Measurements from ENCODE around the gene TMEM33. TPM values are rescaled to one million over a fixed set of nuclear protein-coding genes. Genes with fewer than 3 reads are reported as not detected.

The TMEM33 gene
- polyA plus RNA-seq, 1 of the 3 experiments (the other 2 are of a cell fraction): 31.2 TPM

DNA sequence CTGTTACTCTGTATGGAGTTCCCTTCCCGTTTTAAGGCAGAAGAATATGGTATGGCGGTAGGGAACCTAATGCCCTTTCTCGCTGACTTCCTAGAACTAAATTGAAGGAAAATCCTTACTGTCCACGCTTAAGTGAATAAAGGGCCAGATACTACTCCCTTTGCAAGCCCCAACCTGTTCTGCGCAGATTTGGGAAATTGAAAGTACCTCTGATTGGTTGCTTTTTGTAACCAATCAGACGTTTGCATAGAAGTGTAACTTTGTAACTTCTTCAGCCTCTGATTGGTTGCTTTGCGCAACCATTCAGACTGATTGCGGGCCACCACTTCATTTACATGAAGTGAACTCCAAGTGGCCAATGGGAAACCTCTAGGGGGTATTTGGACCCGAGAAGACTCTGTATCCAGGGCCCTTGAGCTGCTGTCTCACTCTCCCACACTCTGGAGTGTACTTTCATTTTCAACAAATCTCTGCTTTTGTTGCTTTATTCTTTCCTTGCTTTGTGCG, 1.2 kb upstream of the TMEM33 start (continued):
- no peak for TF ChIP-seq ELF1 (IDR thresholded peaks at IDR 0.05)

DNA sequence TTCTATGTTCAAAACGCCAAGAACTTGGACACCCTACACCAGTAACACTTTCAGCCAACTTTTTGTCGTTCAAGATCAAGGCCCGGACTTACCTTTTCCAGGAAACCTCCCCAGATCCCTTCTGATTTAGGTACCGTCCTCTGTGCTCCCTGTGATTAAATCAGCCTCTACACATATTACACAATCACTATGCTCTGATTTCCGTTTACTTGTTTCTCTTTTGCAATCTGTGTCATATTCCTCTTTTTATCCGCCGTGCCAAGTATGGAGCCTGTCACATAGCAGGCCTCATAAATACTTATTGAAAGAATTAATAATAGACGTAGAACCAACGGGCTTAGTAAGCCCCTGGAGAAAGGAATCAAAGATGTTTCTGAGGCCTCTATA, 722 bp upstream of the TMEM33 start:
- CTCF ChIA-PET: interaction anchor here (0.6 to 5.9 kb wide), 4 partner anchors 51 to 723 kb away, joined by 3 to 25 read pairs (median 4); partner anchors contain the start of gene ATP8A1
- TF ChIP-seq EZH2phosphoT487 (IDR thresholded peaks at IDR 0.05; ENCODE audit: borderline replicate concordance, low read depth) (no peak), MXI1 (IDR thresholded peaks at IDR 0.05; ENCODE audit: low read depth, low read length) (no peak), YY1 (IDR thresholded peaks at IDR 0.05; ENCODE audit: low read depth) (no peak), POLR2AphosphoS5 (IDR thresholded peaks at IDR 0.05; ENCODE audit: low read depth, low read length) (no peak), GABPA (IDR thresholded peaks at IDR 0.05; ENCODE audit: low read depth) (no peak), JUND (IDR thresholded peaks at IDR 0.05) (no peak)
- TF ChIP-seq, protein P1, sequence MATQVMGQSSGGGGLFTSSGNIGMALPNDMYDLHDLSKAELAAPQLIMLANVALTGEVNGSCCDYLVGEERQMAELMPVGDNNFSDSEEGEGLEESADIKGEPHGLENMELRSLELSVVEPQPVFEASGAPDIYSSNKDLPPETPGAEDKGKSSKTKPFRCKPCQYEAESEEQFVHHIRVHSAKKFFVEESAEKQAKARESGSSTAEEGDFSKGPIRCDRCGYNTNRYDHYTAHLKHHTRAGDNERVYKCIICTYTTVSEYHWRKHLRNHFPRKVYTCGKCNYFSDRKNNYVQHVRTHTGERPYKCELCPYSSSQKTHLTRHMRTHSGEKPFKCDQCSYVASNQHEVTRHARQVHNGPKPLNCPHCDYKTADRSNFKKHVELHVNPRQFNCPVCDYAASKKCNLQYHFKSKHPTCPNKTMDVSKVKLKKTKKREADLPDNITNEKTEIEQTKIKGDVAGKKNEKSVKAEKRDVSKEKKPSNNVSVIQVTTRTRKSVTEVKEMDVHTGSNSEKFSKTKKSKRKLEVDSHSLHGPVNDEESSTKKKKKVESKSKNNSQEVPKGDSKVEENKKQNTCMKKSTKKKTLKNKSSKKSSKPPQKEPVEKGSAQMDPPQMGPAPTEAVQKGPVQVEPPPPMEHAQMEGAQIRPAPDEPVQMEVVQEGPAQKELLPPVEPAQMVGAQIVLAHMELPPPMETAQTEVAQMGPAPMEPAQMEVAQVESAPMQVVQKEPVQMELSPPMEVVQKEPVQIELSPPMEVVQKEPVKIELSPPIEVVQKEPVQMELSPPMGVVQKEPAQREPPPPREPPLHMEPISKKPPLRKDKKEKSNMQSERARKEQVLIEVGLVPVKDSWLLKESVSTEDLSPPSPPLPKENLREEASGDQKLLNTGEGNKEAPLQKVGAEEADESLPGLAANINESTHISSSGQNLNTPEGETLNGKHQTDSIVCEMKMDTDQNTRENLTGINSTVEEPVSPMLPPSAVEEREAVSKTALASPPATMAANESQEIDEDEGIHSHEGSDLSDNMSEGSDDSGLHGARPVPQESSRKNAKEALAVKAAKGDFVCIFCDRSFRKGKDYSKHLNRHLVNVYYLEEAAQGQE (IDR thresholded peaks at IDR 0.05; ENCODE audit: low read depth, low read length): no peak
- TF ChIP-seq, protein P2, sequence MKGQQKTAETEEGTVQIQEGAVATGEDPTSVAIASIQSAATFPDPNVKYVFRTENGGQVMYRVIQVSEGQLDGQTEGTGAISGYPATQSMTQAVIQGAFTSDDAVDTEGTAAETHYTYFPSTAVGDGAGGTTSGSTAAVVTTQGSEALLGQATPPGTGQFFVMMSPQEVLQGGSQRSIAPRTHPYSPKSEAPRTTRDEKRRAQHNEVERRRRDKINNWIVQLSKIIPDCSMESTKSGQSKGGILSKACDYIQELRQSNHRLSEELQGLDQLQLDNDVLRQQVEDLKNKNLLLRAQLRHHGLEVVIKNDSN (IDR thresholded peaks at IDR 0.05; ENCODE audit: borderline replicate concordance, low read depth): no peak
- WGBS (ENCODE audit: low lambda C conversion rate): 49% methylated on average over 9 of the region's 9 CpGs

DNA sequence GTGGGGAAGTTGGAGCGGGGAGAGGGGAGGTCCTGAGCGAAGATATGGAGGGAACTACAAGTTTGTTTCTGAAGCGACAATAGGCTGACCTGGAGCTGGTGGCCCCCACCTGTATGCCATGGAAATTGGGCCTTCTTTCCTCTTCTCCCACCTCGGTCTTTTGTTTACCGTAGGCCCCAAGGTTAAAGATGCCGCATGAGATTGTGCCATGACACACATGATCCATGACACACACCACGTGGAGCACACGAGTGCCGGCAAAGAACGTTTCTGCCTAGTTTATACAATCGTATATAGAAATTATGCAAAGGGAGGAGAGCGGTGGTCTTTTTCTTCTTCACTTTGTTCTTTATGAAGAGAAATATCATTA, 408 bp downstream of the TMEM33 start:
- peaks cover 18% of the 10 kb centered on the region for H4K20me1 ChIP-seq (ENCODE audit: insufficient read depth)
- H3K27ac ChIP-seq (ENCODE audit: low read depth in 2 of 2, low read length in 1 of 2): peak overlapping the region; percentile 75 to 90
- no peaks in the 10 kb centered on the region for H3F3A ChIP-seq (replicated peaks; ENCODE audit: insufficient read depth)
- WGBS (ENCODE audit: low lambda C conversion rate): under 1% methylated on average over 12 of the region's 12 CpGs
- TF ChIP-seq TCF12 (IDR thresholded peaks at IDR 0.05) (no peak), MXI1 (IDR thresholded peaks at IDR 0.05; ENCODE audit: low read depth, low read length) (peak; percentile 99), MEF2A (IDR thresholded peaks at IDR 0.05; ENCODE audit: borderline replicate concordance, low read depth) (no peak), TEAD4 (IDR thresholded peaks at IDR 0.05; ENCODE audit: borderline replicate concordance, insufficient read depth) (no peak)
- TF ChIP-seq, protein P3, sequence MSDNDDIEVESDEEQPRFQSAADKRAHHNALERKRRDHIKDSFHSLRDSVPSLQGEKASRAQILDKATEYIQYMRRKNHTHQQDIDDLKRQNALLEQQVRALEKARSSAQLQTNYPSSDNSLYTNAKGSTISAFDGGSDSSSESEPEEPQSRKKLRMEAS (IDR thresholded peaks at IDR 0.05; ENCODE audit: low read depth): peak; percentile 79; the same call in 1 of the 2 replicates
- peak overlapping the region; percentile 87 for H3K4me2 ChIP-seq
- H3K9me2 ChIP-seq: no peaks in the 10 kb centered on the region
- peaks cover 57% of the 10 kb centered on the region for H3K79me2 ChIP-seq (ENCODE audit: insufficient read depth)
- no peaks in the 10 kb centered on the region for H3K27me3 ChIP-seq (ENCODE audit: insufficient read depth)
- DNase-seq: no peak
- no peaks in the 10 kb centered on the region for H3K9me3 ChIP-seq
- POLR2A ChIA-PET: interaction anchor here (0.5 to 1.6 kb wide), 11 partner anchors 10 to 248 kb away, joined by 3 to 12 read pairs (median 4); partner anchors contain the start of genes PHOX2B and SLC30A9
- H3K9ac ChIP-seq: peak overlapping the region; percentile 84
- CTCF ChIA-PET: interaction anchor here (1.0 to 5.9 kb wide), 3 partner anchors 52 to 242 kb away, joined by 3 to 25 read pairs (median 4); no protein-coding TSS in a partner anchor
- H2AFZ ChIP-seq (ENCODE audit: low read depth): peak overlapping the region; percentile 86; the same call in 1 of the 2 replicates
- H3K36me3 ChIP-seq (replicated peaks in 1 of 2; ENCODE audit: control insufficient read depth in 1 of 2, insufficient read depth in 2 of 2, low read length in 1 of 2): peaks cover 31% of the 10 kb centered on the region in 2 experiments
- H3K4me1 ChIP-seq (ENCODE audit: control insufficient read depth in 1 of 2, insufficient read depth in 2 of 2, low read depth in 1 of 2, low read length in 1 of 2): peaks cover 8 to 21% of the 10 kb centered on the region in 2 experiments; a peak in 3 of 4 replicates
- H3K4me3 ChIP-seq (ENCODE audit: low read depth in 2 of 2, low read length in 1 of 2): peak overlapping the region; percentile 78 to 99

More for the DNA sequence above, 722 bp upstream of the TMEM33 start:
- Histone ChIP-seq H3K9ac (no peak overlapping the region), H3K4me1 (ENCODE audit: control insufficient read depth in 1 of 2, insufficient read depth in 2 of 2, low read depth in 1 of 2, low read length in 1 of 2) (peaks cover 8 to 21% of the 10 kb centered on the region in 2 experiments; a peak in 3 of 4 replicates), H3F3A (replicated peaks; ENCODE audit: insufficient read depth) (no peaks in the 10 kb centered on the region), H3K9me2 (no peaks in the 10 kb centered on the region), H3K9me3 (no peaks in the 10 kb centered on the region), H3K27ac (ENCODE audit: low read depth in 2 of 2, low read length in 1 of 2) (peak overlapping the region in 1 of 2 experiments; percentile 43; a peak in 1 of 4 replicates), H3K79me2 (ENCODE audit: insufficient read depth) (peaks cover 46% of the 10 kb centered on the region), H3K36me3 (replicated peaks in 1 of 2; ENCODE audit: control insufficient read depth in 1 of 2, insufficient read depth in 2 of 2, low read length in 1 of 2) (peaks cover 22 to 23% of the 10 kb centered on the region in 2 experiments), H3K4me2 (peak overlapping the region; percentile 87), H2AFZ (ENCODE audit: low read depth) (peak overlapping the region; percentile 86), H4K20me1 (ENCODE audit: insufficient read depth) (peaks cover 18% of the 10 kb centered on the region), H3K27me3 (ENCODE audit: insufficient read depth) (no peaks in the 10 kb centered on the region), H3K4me3 (ENCODE audit: low read depth in 2 of 2, low read length in 1 of 2) (peak overlapping the region; percentile 78 to 99)
- DNase-seq: no peak
- POLR2A ChIA-PET: interaction anchor here (0.8 to 1.6 kb wide), 11 partner anchors 9 to 186 kb away, joined by 3 to 12 read pairs (median 3); partner anchors contain the start of genes PHOX2B and SLC30A9
